Measurements from ENCODE around the gene MEN1.

MEN1 gene

GRCh38 chr11:64800303-64801157 lies 9.8 kb downstream of the MEN1 start:
- no peak for DNase-seq

GRCh38 chr11:64799623-64800302 lies 10.6 kb downstream of the MEN1 start:
- DNase-seq, result no peak

DNA sequence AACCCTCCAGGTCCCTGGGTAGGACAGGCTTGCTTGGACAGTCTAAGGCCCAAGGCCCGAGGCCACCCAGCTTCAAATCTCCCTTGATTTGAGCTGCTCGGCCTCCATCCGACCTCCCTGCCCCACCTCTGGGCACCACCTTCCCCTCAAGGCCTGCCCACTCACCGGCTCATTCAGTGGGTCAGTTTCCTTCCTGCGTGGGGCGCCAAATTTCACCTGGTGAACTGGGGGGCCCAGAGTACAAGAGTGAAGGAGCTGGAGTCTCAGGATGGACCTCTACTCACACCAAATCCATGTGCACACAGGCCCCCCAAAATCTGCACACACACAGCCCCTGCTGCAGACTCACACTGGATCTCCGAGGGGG lies 11.1 kb downstream of the MEN1 start:
- no peak for DNase-seq

GRCh38 chr11:64796757-64797541 lies 13.4 kb downstream of the MEN1 start:
- no peak for DNase-seq

DNA sequence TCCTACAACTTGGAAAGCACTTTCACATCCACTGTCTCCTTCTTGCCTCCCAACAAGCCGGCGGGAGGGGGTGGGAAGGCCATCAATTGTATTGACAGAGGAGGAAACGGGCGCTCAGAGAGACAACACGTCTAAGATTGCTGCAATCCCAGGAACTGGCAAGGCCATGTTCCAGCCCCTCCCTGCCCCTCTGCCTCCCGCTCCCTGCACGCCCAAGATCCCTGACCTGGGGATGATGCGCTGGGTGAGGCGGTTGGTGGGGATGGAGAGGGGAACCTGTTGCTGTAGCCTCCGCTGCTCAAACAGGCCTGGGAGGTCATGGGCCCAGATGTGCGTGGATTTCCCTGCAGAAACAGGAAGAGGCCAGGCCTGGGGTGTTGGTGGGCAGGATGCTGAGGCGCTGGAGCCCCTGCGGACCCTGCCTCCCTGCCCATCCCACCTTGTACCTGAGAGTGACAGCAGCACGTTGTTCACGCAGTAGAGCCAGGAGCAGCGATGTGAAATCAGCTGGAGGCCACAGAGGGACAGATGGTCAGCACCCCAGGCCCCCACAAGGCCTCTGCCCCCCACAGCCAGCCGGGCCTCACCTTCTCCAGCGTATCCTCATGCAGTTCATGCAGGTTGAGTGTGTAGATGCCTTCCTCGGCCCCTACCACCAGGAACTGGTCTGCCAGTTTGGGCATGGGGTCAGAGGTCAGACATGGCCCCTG lies 14.1 kb downstream of the MEN1 start:
- no peak for DNase-seq

DNA sequence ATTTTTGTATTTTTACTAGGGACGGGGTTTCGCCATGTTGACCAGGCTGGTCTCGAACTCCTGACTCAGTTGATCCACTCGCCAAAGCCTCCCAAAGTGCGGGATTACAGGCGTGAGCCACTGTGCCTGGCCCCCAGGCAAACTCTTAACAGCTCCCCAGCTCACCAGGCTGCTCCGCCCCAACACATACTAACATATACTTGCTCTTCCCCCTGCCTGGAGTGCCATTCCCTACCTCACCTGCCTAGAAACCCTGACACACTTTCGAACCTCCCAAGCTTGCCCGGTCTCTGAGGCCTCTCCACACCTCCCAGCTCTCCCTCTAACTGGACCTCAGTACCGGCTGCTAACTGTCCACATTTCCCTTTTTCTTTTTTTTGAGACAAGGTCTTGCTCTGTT lies 15.8 kb downstream of the MEN1 start:
- DNase-seq, result no peak

DNA sequence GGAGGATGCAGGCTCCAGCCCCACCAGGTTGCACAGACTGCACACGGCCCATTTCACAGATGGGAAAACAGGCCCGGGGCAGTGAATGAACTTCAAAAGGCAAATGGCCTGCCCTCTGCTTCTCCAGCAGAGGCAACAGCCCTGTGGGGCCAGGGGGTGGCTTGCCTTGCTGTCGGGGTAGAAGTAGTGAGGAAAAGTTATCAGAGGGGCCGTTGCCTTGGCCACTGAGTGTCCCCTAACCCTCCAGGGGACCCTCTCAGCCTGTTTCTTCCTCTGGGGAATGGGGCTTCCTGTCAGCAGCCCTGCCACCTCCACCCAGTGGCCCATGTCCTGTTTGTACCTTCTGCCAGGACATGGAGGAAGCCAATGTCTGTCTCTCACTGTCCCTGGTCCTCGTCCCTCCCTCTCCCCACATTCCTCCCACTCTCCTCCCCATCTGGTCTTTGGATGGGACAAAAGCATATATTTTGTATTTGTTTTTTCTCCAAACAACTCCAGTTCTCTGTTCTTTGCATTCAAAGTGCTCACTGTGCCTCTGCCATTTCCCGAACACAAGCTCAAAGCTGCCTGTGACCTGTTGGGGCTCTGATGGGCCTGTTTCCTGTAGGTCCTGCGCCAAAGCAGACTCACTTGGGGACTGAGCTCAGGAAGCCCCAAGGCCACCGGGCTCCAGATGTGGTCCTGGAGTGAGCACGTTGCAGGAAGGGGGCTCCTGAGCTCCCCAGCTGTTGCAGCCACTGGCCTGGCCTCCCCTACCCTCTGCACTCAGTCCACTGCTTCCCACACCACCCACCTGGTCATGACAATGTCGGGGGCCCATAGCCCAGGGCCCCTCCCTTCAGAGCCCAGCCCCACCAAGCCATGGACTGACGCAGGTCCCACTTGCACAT lies 16.8 kb downstream of the MEN1 start:
- DNase-seq, result no peak

DNA sequence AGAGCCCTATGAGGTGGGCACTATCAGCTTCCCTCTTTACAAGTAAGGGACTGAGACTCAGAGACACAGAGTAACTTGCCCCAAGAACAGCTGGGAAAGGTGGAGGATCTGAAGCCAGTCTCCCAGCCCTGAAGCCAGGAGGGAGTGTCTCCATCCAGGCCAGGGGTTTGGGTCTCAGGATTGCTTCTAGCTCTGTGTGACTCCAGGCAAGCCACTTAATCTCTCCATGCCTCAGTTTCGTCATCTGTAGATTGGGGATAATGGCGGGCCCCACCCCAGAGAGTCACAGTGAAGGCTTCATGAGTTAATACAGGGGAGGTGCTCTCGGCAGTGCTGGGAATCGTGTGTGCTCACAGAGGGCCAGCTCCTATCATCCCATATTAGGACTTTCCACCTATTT lies 17.9 kb downstream of the MEN1 start:
- no peak for DNase-seq

GRCh38 chr11:64791781-64792291 lies 18.5 kb downstream of the MEN1 start:
- no peak for DNase-seq

DNA sequence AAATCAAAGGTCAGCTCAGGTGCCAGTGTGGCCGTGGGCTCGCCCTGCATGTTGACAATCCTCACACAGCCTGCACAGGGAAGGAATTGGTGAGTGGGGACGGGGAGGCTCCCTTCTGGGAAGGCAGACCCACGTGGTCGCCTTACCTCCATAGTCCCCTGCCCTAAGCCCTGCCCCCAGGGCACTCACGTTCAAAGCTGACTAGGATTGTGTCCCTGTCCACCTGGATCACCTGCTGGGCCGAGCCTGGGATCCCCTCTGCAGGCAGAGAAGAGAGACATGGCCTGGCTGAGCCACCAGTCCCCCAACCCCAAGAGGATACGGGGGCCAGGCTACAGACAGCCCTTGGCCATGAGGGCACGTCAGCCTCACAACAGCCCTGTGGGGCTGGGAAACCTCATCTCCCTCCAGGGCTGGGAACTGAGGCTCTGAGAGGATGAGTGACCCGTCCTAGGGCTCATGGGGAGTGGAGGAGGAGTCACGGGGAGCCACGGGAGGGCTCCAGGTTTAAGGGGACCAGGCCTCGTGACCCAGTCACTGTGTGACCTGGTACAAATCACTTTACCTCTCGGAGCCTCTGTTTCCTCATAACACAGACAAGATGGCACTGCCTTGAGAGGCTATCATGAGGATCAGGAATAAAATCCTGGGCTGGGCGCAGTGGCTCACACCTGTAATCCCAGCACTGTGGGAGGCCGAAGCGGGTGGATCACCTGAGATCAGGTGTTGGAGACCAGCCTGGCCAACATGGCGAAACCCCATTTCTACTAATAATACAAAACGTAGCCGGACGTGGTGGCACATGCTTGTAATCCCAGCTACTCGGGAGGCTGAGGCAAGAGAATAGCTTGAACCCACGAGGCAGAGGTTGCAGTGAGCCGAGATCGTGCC lies 19.9 kb downstream of the MEN1 start:
- DNase-seq, result no peak

- DNase-seq, result no peak
Observed at GRCh38 chr11:64789331-64790204, 20.8 kb downstream of the MEN1 start.

GRCh38 chr11:64788321-64789215 lies 21.8 kb downstream of the MEN1 start:
- DNase-seq, result no peak

GRCh38 chr11:64787526-64788320 lies 22.6 kb downstream of the MEN1 start:
- peak; percentile 32 for DNase-seq

DNA sequence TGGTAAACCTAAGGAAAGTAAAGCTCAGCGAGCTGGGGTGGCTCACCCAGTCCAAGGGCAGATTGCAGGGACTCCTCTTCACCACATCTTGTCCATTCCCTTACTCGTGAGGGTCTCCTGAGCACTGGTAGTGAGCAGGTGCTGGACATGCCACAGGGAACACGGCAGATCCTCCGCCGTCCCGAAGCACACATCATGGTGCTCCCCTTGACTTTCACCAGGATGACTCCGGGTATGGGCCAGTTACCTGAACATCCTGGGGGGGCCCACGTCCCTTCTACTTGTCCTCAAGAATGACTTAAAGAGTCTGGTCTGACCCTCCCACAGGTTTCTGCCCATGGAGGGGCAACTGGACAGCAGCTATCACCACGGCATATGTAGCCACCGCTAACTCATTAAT lies 24.0 kb downstream of the MEN1 start:
- DNase-seq, result no peak

GRCh38 chr11:64784813-64785581 lies 25.4 kb downstream of the MEN1 start:
- no peak for DNase-seq

DNA sequence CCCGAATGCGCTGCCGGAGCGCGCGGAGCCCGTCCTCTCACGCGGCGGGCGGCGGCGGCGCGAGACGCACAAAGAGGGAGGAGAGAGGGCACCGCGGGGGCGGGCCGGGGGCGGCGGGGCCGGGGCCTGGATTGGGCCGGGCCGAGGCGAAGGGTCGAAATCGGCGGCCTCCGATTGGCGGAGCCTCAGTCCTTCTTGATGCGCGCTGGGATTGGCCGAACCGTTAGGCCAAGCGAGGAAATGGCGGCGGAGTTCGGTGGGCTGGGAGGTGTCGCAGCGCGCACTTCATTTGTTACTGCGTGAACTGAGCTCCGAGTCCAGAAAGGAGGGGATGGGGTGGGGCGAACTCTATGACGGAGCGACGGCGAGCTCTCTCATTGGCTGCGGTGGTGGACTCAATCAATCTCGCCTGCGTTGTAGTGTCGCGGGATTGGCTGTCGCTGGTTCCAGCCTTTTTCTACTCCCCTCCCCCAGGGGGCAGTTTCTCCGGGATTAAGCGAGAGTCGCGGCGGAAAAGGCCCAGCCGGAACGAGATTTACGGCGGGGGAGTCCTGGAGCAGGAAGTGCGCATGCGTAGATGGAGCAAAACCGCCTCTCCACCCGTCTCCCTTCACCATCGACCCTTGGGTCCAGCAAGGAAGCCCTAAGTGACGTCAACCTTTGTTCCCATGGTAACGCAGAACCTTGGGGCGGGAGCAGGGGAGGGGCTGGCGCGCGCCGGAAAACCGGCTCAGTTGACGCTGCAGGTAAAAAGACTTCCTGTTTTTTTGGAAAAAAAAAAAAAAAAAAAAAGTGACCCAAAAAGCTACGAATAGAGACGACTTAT lies 31.7 kb downstream of the MEN1 start, which contains the start of gene SF1:
SF1 (minus strand) TSS at position 70 of the 826 bp plus-strand sequence. CDS start 150 bp downstream, outside the sequence.
- DNase-seq, result peak; percentile 100

Measured in fibroblast of upper back skin (primary cell).